Mesothelial cell of epicardium (in vitro differentiated cells): ENCODE results near the gene TLK2. TPM values are rescaled to one million over a fixed set of nuclear protein-coding genes. Genes with fewer than 3 reads are reported as not detected.

Source experiments
- DNase-seq, 2 experiments: peaks; one replicate each; pipeline ENCODE4 v3.0.0; 2021; ENCODE audit warnings: low spot score in 2 of 2; ENCODE audit not compliant: unreplicated experiment in 2 of 2
- H3K27ac Mint-ChIP-seq: 2 replicates; pipeline ENCODE4 v1.8.0; 2021; ENCODE audit warnings: mixed read lengths
- H3K27me3 Mint-ChIP-seq: 2 replicates; pipeline ENCODE4 v1.8.0; 2021; ENCODE audit warnings: low read depth, mixed read lengths
- H3K36me3 Mint-ChIP-seq: 2 replicates; pipeline ENCODE4 v1.8.0; 2021; ENCODE audit warnings: mixed read lengths
- H3K4me1 Mint-ChIP-seq: 2 replicates; pipeline ENCODE4 v1.8.0; 2021; ENCODE audit warnings: mixed read lengths
- H3K4me3 Mint-ChIP-seq: 2 replicates; pipeline ENCODE4 v1.8.0; 2021; ENCODE audit warnings: mild to moderate bottlenecking, moderate library complexity, mixed read lengths
- H3K9me3 Mint-ChIP-seq: 2 replicates; pipeline ENCODE4 v1.8.0; 2021; ENCODE audit warnings: mixed read lengths
- total RNA-seq: library from RNA; stranded (reverse); gene quantifications from 3 replicates; pipeline ENCODE4 v1.2.1, GENCODE V29; 2021
- TF ChIP-seq, protein P1 (sequence below): fragments of 200-600 bp; sonication (generic); IDR thresholded peaks from one replicate; pipeline ENCODE4 v1.5.0; 2021; ENCODE audit warnings: antibody characterized with exemption; ENCODE audit not compliant: unreplicated experiment

Gene TLK2
- total RNA-seq, 1 donor from 2014 or later = 61.6 TPM

- Mint-ChIP-seq H3K4me3 (no peak overlapping the region), H3K9me3 (no peaks in the 10 kb centered on the region), H3K36me3 (peaks cover 6% of the 10 kb centered on the region), H3K4me1 (peaks cover 34% of the 10 kb centered on the region), H3K27me3 (no peaks in the 10 kb centered on the region), H3K27ac (peak overlapping the region; percentile 89)
- DNase-seq = no peak
- TF ChIP-seq, protein P1, sequence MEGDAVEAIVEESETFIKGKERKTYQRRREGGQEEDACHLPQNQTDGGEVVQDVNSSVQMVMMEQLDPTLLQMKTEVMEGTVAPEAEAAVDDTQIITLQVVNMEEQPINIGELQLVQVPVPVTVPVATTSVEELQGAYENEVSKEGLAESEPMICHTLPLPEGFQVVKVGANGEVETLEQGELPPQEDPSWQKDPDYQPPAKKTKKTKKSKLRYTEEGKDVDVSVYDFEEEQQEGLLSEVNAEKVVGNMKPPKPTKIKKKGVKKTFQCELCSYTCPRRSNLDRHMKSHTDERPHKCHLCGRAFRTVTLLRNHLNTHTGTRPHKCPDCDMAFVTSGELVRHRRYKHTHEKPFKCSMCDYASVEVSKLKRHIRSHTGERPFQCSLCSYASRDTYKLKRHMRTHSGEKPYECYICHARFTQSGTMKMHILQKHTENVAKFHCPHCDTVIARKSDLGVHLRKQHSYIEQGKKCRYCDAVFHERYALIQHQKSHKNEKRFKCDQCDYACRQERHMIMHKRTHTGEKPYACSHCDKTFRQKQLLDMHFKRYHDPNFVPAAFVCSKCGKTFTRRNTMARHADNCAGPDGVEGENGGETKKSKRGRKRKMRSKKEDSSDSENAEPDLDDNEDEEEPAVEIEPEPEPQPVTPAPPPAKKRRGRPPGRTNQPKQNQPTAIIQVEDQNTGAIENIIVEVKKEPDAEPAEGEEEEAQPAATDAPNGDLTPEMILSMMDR = no peak
Observed at GRCh38 chr17:62616993-62617893, 138.6 kb downstream of the TLK2 start.

DNA sequence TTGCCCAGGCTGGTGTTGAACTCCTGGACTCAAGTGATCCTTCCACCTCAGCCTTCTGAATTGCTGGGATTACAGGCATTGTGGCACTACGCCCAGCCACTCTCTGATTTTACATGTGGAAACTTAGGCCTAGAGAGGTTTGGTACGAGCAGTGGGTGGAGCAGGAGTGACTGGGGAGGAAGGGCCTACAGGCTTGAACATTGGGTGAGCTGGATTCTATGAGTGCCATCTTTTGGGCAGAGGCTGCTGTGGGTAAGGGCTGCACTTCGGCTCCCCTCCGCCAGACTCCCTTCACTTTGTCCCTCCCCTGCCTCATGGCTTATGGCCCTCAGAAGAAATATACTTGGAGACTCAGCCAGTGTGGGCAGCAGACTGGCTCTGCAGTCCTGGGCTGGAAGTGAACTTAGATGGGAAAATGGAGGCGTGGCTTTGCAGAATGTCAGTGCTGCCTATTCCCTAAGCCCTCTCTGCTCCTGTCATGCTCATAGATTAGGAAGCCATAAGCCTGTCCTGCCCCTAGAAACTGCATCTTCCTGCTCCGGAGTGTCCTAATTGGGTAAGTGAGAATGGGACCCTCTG lies 139.4 kb downstream of the TLK2 start:
- H3K27me3 Mint-ChIP-seq = no peaks in the 10 kb centered on the region
- peaks cover 34% of the 10 kb centered on the region for H3K4me1 Mint-ChIP-seq
- no peak overlapping the region for H3K4me3 Mint-ChIP-seq
- H3K9me3 Mint-ChIP-seq = no peaks in the 10 kb centered on the region
- H3K27ac Mint-ChIP-seq = peak overlapping the region; percentile 89
- DNase-seq = no peak
- peaks cover 6% of the 10 kb centered on the region for H3K36me3 Mint-ChIP-seq
- TF ChIP-seq, protein P1 = no peak

- H3K27me3 Mint-ChIP-seq = no peaks in the 10 kb centered on the region
- H3K9me3 Mint-ChIP-seq = no peaks in the 10 kb centered on the region
- peaks cover 32% of the 10 kb centered on the region for H3K4me1 Mint-ChIP-seq
- no peak overlapping the region for H3K4me3 Mint-ChIP-seq
- H3K36me3 Mint-ChIP-seq = peaks cover 9% of the 10 kb centered on the region
- TF ChIP-seq, protein P1 = no peak
- no peak overlapping the region for H3K27ac Mint-ChIP-seq
- no peak for DNase-seq
Observed at GRCh38 chr17:62618647-62619416, 140.2 kb downstream of the TLK2 start.

DNA sequence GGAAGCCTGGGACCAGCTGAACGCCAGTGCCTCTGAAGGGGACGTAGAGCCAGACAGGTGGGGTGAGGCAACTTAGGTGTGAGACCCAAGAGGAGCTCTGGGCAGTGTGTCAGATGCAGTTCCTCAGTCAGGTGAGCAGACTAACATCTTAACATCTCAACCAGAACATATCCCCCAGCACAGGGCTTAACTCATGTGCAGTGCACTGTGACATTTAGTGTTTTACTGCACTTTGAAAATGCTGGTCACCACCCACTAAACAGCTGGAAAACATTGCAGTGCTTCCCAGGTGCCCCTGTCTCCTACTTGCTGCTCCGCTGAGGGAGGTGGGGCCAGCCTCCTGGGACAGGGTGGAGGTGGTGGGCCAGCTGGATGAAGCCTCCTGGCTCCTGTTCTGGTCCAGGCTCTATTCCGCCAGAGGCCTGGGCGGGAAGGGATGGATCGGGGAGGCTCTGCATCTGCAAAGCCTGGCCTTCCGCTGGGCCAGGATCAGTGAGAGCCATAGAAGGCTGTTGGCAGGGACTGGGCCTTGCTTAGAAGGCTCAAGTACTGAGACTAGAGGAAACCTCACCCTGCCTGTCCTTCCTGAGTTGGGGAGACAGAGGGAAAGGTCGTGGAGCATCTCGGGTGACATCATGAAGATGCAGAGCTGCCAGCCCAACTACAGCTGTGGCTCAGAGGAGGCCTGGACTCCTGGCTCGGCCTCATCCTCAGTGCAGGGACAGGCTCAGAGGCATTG lies 141.0 kb downstream of the TLK2 start:
- no peak for DNase-seq
- H3K27ac Mint-ChIP-seq = no peak overlapping the region
- peaks cover 26% of the 10 kb centered on the region for H3K4me1 Mint-ChIP-seq
- TF ChIP-seq, protein P1 = no peak
- no peaks in the 10 kb centered on the region for H3K9me3 Mint-ChIP-seq
- no peak overlapping the region for H3K4me3 Mint-ChIP-seq
- H3K27me3 Mint-ChIP-seq = no peaks in the 10 kb centered on the region
- peaks cover 10% of the 10 kb centered on the region for H3K36me3 Mint-ChIP-seq

DNA sequence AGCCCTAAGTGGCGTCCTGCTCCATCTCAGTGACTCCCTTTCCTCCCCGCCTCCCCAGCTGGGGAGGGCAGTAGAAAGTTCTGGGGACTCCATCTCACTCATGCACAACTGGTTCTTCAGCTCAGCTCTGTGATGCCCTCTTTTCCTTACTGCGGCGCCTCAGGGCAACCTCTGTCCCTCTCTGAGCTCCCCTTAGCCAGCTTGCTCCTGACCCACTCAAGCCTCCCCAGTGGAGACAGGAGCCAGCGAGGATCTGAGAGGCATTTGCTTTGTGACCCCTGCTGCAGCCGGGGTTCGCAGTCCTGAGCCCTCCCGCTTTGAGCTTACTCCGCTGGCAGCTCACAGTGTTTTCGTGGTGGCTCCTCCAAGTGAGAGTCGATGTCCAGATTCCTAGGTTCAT lies 142.6 kb downstream of the TLK2 start:
- no peak overlapping the region for H3K27ac Mint-ChIP-seq

More for the DNA sequence above, 142.6 kb downstream of the TLK2 start:
- Mint-ChIP-seq H3K27me3 (no peaks in the 10 kb centered on the region), H3K36me3 (peaks cover 11% of the 10 kb centered on the region), H3K9me3 (no peaks in the 10 kb centered on the region), H3K4me1 (peaks cover 25% of the 10 kb centered on the region), H3K4me3 (no peak overlapping the region)
- TF ChIP-seq, protein P1 = no peak
- no peak for DNase-seq
